ENCODE measurements around the gene FOXD1.

The FOXD1 gene

GRCh38 chr5:73437777-73438644 is 10.6 kb downstream of the FOXD1 start:
- DNase-seq, result no peak

DNA sequence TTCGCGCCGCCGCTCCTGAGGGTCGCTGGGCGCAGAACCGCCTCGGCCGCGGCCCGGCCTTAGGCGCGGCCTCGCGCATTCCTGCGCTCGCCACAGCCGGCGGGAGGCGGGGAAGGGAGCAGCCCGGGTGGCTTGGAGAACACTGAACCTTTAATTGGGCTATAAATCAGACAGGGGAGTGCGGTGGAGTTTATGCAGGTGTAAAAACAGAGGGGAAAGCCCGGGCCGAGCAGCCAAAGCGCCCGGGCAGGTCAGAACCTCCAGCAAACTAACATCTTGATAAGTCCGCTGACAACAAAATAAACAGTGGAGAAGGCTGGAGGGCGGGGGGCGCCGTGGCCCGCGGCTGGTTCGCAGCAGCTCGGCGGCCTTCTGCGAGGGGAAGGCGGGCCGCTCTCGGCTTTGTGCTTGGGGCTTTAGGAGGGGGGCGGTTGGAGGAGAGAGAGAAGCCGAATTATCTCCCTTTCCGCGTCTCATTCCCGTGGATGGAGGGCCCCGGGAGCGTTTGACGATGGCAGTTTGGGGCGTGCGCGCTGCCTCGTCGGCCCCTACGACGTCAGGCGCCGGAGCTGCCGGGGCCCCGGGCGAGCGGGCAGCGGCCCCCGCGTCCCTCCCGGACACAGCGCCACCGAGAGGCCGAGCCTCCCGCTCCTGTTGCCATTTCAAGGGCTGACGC is 11.3 kb downstream of the FOXD1 start:
- no peak for DNase-seq

- no peak for DNase-seq
These were observed 12.0 kb downstream of the FOXD1 start for GRCh38 chr5:73436535-73437100.

- no peak for DNase-seq
These were observed 12.6 kb downstream of the FOXD1 start for GRCh38 chr5:73435759-73436534.

- DNase-seq, result no peak
These were observed 13.7 kb downstream of the FOXD1 start for GRCh38 chr5:73434907-73435306.

GRCh38 chr5:73434461-73434860 is 14.1 kb downstream of the FOXD1 start:
- DNase-seq, result no peak

- no peak for DNase-seq
These were observed 14.6 kb downstream of the FOXD1 start for GRCh38 chr5:73433982-73434342.

GRCh38 chr5:73433272-73433981 is 15.2 kb downstream of the FOXD1 start:
- no peak for DNase-seq

GRCh38 chr5:73431204-73431851 is 17.2 kb downstream of the FOXD1 start:
- DNase-seq, result no peak

DNA sequence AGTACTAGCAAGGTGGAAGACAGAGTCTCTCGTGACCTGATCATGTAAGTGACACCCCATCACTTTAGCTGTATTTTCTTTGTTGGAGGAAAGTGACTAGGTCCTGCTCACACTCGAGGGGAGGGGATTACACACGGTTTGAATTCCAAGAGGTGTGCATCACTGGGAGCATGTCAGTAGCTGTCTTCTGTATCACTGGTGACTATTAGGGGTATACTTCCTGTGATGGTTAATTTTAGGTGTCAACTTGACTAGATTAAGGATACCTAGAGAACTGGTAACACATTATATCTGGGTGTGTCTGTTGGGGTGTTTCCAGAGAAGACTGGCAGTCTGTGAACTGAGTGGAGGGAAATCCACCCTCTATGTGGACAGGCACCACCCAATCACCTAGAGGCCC is 22.5 kb downstream of the FOXD1 start:
- DNase-seq, result no peak

DNA sequence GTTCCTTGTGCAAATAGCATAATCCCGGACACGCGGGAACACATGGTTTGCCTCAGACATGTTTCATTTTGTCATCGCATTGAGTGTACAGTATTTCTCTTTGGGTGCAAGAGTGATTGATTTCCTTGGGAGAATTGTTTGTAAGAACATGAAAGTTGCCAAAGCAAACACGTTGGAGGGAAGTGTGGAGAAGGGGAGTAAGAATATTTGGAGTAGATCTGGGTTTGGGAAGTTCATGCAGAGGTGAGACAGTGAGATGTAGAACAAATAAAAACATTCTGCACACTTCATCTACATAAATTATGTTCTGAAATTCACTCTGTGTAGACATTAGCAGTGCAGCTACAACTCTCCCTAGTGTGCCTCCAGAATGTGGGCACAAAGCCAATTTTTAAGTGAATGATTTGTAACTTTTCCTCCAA is 24.0 kb downstream of the FOXD1 start:
- no peak for DNase-seq

DNA sequence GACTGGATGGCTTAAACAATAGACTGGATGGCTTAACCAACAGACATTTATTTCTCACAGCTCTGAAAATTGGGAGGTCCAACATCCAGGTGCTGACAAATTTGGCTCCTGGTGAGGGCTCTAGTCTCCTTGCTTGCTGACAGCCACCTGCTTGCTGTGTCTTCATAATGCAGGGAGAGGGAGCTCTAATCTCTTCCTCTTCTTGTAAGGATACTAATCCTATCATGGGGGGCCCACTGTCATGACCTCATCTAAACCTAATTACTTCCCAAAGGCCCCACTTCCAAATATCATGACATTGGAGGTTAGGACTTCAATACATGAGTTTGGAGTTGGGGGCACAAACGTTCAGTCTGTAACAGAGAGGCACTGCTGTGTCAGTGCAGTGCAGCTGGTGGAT is 26.4 kb downstream of the FOXD1 start:
- no peak for DNase-seq

- no peak for DNase-seq
These were observed 27.9 kb downstream of the FOXD1 start for GRCh38 chr5:73420666-73421065.

- no peak for DNase-seq
These were observed 28.8 kb downstream of the FOXD1 start for GRCh38 chr5:73419465-73420390.

DNA sequence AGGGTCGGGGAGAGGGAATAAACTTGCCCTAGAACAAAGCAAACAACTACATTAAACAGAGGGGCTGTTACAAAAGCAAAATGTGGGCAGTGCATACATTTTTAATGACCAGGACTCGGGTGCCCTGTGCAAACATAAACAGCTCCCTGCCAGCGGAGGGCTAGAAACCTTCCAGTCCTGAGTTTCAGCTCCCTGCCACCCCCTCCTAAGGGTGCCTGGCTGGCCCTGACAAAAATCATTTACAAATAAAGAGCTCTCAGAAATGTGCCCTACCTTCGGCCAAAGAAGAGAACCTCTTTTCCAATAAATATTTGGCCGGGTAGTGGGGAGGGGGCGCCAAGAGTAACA is 29.5 kb downstream of the FOXD1 start:
- DNase-seq, result no peak

- no peak for DNase-seq
These were observed 30.3 kb downstream of the FOXD1 start for GRCh38 chr5:73418244-73418691.

DNA sequence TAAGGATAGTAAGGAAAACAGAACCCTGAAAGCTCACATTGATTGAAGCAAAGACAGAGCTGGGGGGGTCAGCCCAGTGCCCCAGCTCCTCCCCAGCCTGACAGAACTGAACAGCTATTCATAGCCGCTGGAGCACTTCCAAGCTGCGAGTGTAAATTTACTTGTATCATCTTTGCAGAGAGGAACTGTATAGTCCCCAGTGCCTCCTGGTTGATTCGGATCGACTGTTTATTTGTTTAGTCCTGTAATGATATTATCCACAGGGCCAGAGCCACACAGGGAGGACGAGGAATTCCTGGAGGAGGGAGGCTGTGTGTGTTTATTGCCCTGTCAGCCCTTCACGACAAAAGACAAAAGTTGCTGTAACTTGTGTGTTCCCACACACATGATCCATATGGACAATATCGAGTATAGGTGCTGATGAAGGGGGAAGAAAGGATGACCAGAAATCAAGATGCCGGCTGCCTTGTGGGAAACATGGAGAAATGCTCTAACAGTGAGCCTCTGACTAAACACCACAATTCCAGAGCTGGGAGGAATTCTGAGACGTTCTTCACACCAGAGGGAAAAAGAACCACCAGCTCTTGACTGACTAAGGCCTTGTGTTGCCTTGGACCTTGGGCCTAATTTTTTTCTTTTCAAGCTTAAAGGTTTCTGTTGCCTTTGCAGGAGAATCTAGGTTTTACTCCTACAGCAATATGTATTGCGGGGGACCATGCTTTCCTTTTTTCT is 31.1 kb downstream of the FOXD1 start:
- DNase-seq, result no peak

DNA sequence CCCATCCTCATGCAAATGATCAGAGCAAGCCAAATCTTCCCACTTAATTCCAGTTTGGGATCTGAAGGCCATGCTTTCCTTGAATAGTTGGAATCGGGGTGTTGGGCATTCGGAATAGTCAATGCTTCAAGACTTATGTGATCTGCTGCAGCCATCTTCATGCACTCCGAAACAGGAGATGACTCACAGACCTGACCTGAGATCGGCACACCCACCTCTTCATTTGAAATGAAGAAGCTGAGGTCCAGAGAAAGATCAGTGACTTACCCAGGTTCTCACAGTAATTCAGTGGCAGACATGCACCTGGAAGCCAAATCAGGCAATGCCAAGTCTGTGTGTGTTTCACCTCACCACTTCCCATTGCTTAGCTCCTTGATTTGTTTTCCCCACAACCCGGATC is 33.0 kb downstream of the FOXD1 start:
- DNase-seq, result no peak

GRCh38 chr5:73415171-73415570 is 33.4 kb downstream of the FOXD1 start:
- DNase-seq, result no peak

- no peak for DNase-seq
These were observed 36.0 kb downstream of the FOXD1 start for GRCh38 chr5:73412597-73412988.
